Aorta (tissue), 5 donors: ENCODE results near the gene DCST1. TPM values are rescaled to one million over a fixed set of nuclear protein-coding genes. Genes with fewer than 3 reads are reported as not detected.

Experiments used
- ATAC-seq: fragments of 200-7000 bp; cut with Tn5 transposase; one replicate; pipeline ENCODE4 v1.9.1; 2022; ENCODE audit warnings: moderate library complexity; ENCODE audit not compliant: low FRiP score
- DNase-seq, 2 donors: peaks; one replicate each; pipeline ENCODE4 v3.0.0-alpha.2; 2020
- H3K27ac ChIP-seq, 2 donors: one replicate each; pipeline ENCODE4 v1.5.1; 2013; ENCODE audit warnings: low read length in 2 of 2, mild to moderate bottlenecking in 2 of 2, moderate library complexity in 2 of 2, control low read depth in 1 of 2, inconsistent platforms in 1 of 2, low read depth in 1 of 2
- H3K27me3 ChIP-seq, 2 donors: one replicate each; pipeline ENCODE4 v1.6.1; 2013; ENCODE audit warnings: control low read depth in 1 of 2, low read length in 1 of 2, mild to moderate bottlenecking in 1 of 2, moderate library complexity in 1 of 2; ENCODE audit not compliant: insufficient read depth in 2 of 2, control insufficient read depth in 1 of 2
- H3K36me3 ChIP-seq, 2 donors: one replicate each; pipeline ENCODE4 v1.6.1; 2013; ENCODE audit warnings: control low read depth in 1 of 2, low read length in 1 of 2, mild to moderate bottlenecking in 1 of 2; ENCODE audit not compliant: insufficient read depth in 2 of 2, control insufficient read depth in 1 of 2
- H3K4me1 ChIP-seq, 2 donors: one replicate each; pipeline ENCODE4 v1.6.1; 2013; ENCODE audit warnings: low read length in 2 of 2, control low read depth in 1 of 2, mild to moderate bottlenecking in 1 of 2, moderate library complexity in 1 of 2; ENCODE audit not compliant: insufficient read depth in 2 of 2, control insufficient read depth in 1 of 2
- H3K4me3 ChIP-seq, 2 donors: one replicate each; pipeline ENCODE4 v1.5.1; 2013; ENCODE audit warnings: low read length in 2 of 2, control low read depth in 1 of 2, mild to moderate bottlenecking in 1 of 2
- H3K9me3 ChIP-seq: one replicate; pipeline ENCODE4 v1.6.1; 2013; ENCODE audit warnings: mild to moderate bottlenecking, low read length; ENCODE audit not compliant: control insufficient read depth
- WGBS, 2 donors: extraction: QIAGEN DNeasy Blood & Tissue Kit; methylation state at CpG; one replicate each; pipeline ENCODE4 v1.1.7; 2013; 5-methylcytosine and 5-hydroxymethylcytosine counted together
- intact Hi-C, 2 donors: fragments of 100-400 bp; cut with DNase I; formaldehyde crosslinking; loops; one replicate each; pipeline versions ENCODE4 v1.14.2 to v1.15.0; 2022
- polyA plus RNA-seq, 2 donors: library from polyadenylated mRNA; stranded (reverse); fragments of 200-250 nt; gene quantifications; one replicate each; pipeline ENCODE4 v1.2.3, GENCODE V29; 2013
- total RNA-seq, 2 donors: library from RNA; stranded (reverse); fragmentation: NEBNext Ultra II Directional; extraction: Animal tissue kit (Norgen Biotek cat#: 25700); gene quantifications; one replicate each; pipeline ENCODE4 v1.2.1, GENCODE V29; 2021
- donor health status: healthy with polysubstance abuse.
- donor health status: Bipolar disorder and iron deficiency.
- donor health status: DM: no; HTN: no; CAD: no.
- donor health status: DM: no; HTN: no; CAD: no.
- donor health status: DM: yes; HTN: yes; CAD: no.

Gene DCST1
- total and polyA plus RNA-seq, 4 donors = 0.26 TPM; not detected in 3

- 85 to 87% methylated on average over 12 of the region's 12 CpGs for WGBS, 2 donors
Measured at GRCh38 chr1:155043301-155043702, 9.7 kb downstream of the DCST1 start.

GRCh38 chr1:155043793-155044192, 10.2 kb downstream of the DCST1 start:
- DNase-seq (no peak), ATAC-seq (no peak)
- intact Hi-C loops = loop anchor here in 1 of 2 donors (2.0 kb wide), 1 partner anchor 41 kb away; no protein-coding TSS in a partner anchor
- WGBS, 2 donors = 65 to 66% methylated on average over 3 of the region's 3 CpGs
- Histone ChIP-seq H3K27ac (no peak overlapping the region), H3K36me3 (no peaks in the 10 kb centered on the region), H3K4me1 (no peaks in the 10 kb centered on the region), H3K27me3 (no peaks in the 10 kb centered on the region), H3K4me3 (no peak overlapping the region), H3K9me3 (no peaks in the 10 kb centered on the region)

More at GRCh38 chr1:155043301-155043702, 9.7 kb downstream of the DCST1 start:
- no peaks in the 10 kb centered on the region for H3K9me3 ChIP-seq
- ATAC-seq = no peak
- H3K27me3 ChIP-seq = no peaks in the 10 kb centered on the region
- no peaks in the 10 kb centered on the region for H3K36me3 ChIP-seq
- no peak for DNase-seq
- H3K4me1 ChIP-seq = no peaks in the 10 kb centered on the region
- H3K27ac ChIP-seq = no peak overlapping the region
- intact Hi-C loops = no loop called here
- H3K4me3 ChIP-seq = no peak overlapping the region

DNA sequence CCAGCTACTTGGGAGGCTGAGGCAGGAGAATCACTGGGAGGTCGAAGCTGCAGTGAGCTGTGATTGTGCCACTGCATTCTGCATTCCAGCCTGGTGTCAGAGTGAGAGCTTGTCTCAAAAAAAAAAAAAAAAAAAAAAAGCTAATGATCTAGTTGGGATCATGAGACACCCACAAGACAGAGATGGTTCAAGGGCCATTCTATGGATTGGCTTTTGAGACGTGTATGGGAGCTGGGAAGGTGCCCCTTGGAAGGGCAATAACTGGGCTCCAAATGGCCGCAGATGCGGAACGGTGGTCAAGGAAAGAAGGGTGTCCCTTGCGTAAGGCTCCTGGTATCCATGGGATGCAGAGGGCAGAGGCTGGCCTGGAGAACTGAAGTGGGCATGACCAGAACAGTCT, 10.7 kb downstream of the DCST1 start:
- intact Hi-C loops = loop anchor here in 1 of 2 donors (2.0 kb wide), 1 partner anchor 40 kb away; no protein-coding TSS in a partner anchor
- Histone ChIP-seq H3K4me1 (no peaks in the 10 kb centered on the region), H3K9me3 (no peaks in the 10 kb centered on the region), H3K27me3 (no peaks in the 10 kb centered on the region), H3K36me3 (no peaks in the 10 kb centered on the region), H3K4me3 (no peak overlapping the region), H3K27ac (no peak overlapping the region)
- DNase-seq (no peak), ATAC-seq (no peak)
- 93 to 94% methylated on average over 6 of the region's 6 CpGs for WGBS, 2 donors

- Histone ChIP-seq H3K4me3 (no peak overlapping the region), H3K27me3 (no peaks in the 10 kb centered on the region), H3K27ac (no peak overlapping the region), H3K36me3 (no peaks in the 10 kb centered on the region), H3K4me1 (no peaks in the 10 kb centered on the region), H3K9me3 (no peaks in the 10 kb centered on the region)
- DNase-seq (peak; percentile 88 to 89), ATAC-seq (peak; percentile 90)
- WGBS, 2 donors = 46 to 47% methylated on average over 7 of the region's 7 CpGs
- intact Hi-C loops = loop anchor here (2.0 to 5.0 kb wide), 2 partner anchors 37 to 40 kb away; no protein-coding TSS in a partner anchor
Measured at GRCh38 chr1:155044812-155045657, 11.4 kb downstream of the DCST1 start.

GRCh38 chr1:155048449-155049334, 15.1 kb downstream of the DCST1 start:
- Histone ChIP-seq H3K9me3 (no peaks in the 10 kb centered on the region), H3K27ac (no peak overlapping the region), H3K27me3 (no peaks in the 10 kb centered on the region), H3K36me3 (no peaks in the 10 kb centered on the region), H3K4me3 (no peak overlapping the region), H3K4me1 (no peaks in the 10 kb centered on the region)
- intact Hi-C loops = loop anchor here in 1 of 2 donors (5.0 kb wide), 1 partner anchor 34 kb away; no protein-coding TSS in a partner anchor
- no peak for DNase-seq
- no peak for ATAC-seq
- WGBS, 2 donors = 91 to 94% methylated on average over 8 of the region's 8 CpGs

DNA sequence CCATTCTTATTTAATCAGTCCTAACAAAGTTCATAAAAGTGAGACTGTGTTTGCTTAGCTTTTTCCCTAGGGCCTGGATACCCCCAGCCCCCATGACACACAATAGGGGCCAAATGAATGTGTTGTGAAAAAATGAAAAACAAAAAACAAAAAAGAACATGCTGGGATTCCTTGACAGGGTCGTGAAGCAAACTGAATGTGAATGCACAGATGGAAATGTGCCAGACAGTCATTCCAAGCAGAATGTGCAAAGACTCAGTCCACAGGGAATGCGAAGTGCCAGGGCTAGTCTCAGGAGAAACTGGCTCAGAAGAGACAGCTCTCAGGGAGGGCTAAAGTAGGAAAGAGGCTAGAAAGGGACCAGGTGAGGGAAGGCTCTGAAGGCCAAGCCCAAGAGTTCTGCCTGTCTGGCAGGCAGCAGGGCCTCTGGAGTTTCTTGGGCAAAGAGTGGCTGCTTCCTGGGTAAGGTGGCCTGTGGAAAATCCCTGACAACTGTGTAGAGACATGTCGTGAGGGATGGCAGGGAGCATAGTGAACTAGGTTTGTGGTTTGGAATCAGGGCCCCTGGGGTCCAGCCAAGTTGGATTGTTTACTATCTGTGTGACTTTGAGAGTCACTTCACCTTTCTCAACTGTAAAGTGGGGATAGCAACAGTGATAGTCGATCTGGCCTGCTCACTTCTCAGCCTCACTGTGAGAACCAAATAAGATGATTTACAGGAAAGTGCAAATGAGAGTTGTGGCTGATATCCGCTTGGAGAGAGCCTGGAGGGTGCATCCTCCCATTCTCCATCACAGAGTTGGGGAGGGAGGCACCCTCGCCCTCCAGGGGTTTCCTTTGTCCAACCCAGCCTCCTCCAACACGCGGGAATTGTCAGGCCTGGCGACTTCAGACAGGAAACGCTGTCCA, 16.3 kb downstream of the DCST1 start:
- Histone ChIP-seq H3K9me3 (no peaks in the 10 kb centered on the region), H3K4me3 (no peak overlapping the region), H3K36me3 (no peaks in the 10 kb centered on the region), H3K4me1 (no peaks in the 10 kb centered on the region), H3K27me3 (no peaks in the 10 kb centered on the region), H3K27ac (peak overlapping the region in 1 of 2 donors; percentile 65)
- intact Hi-C loops = loop anchor here in 1 of 2 donors (5.0 kb wide), 1 partner anchor 32 kb away; no protein-coding TSS in a partner anchor
- ATAC-seq (no peak), DNase-seq (no peak)
- 13 to 17% methylated on average over 10 of the region's 10 CpGs for WGBS, 2 donors

GRCh38 chr1:155050560-155051341, 17.1 kb downstream of the DCST1 start, which contains the start of gene ADAM15:
Gene ADAM15 (plus strand): TSS chr1:155051316. CDS start chr1:155051387, 71 bp downstream.
- intact Hi-C loops = no loop called here
- Histone ChIP-seq H3K4me1 (no peaks in the 10 kb centered on the region), H3K4me3 (peak within 1 kb of the TSS; percentile 44 to 67), H3K9me3 (no peaks in the 10 kb centered on the region), H3K27me3 (no peaks in the 10 kb centered on the region), H3K36me3 (no peaks in the 10 kb centered on the region), H3K27ac (peak within 1 kb of the TSS in 1 of 2 donors; percentile 65)
- peak; percentile 92 for ATAC-seq
- 1% methylated on average over 81 to 99 of the region's 99 CpGs for WGBS, 2 donors
- peak; percentile 93 to 96 for DNase-seq
